Left ventricle myocardium inferior (tissue), 1 donor: ENCODE results near the gene FARP1. TPM values are rescaled to one million over a fixed set of nuclear protein-coding genes. Genes with fewer than 3 reads are reported as not detected.

Experiments
- DNase-seq: peaks from one replicate; pipeline ENCODE4 v3.0.0-alpha.2; 2020
- H3K27ac ChIP-seq: fragments of 200-600 bp; replicated peaks from 2 replicates; pipeline ENCODE4 v1.8.0; 2021
- H3K27me3 ChIP-seq: fragments of 200-600 bp; 2 replicates; pipeline ENCODE4 v1.8.0; 2021; ENCODE audit warnings: low read depth
- H3K36me3 ChIP-seq: fragments of 200-600 bp; 2 replicates; pipeline ENCODE4 v1.8.0; 2021
- H3K4me1 ChIP-seq: fragments of 200-600 bp; 2 replicates; pipeline ENCODE4 v1.8.0; 2021
- H3K4me3 ChIP-seq: fragments of 200-600 bp; 2 replicates; pipeline ENCODE4 v1.8.0; 2021; ENCODE audit warnings: mild to moderate bottlenecking, moderate library complexity
- H3K9me3 ChIP-seq: fragments of 200-600 bp; replicated peaks from 2 replicates; pipeline ENCODE4 v1.8.0; 2021
- CTCF ChIP-seq: fragments of 200-600 bp; IDR thresholded peaks from 2 replicates; pipeline ENCODE4 v1.8.0; 2021; ENCODE audit warnings: antibody characterized with exemption, mild to moderate bottlenecking, borderline replicate concordance
- intact Hi-C: fragments of 100-400 bp; cut with micrococcal nuclease; formaldehyde crosslinking; loops from one replicate; pipeline ENCODE4 v1.11.0; 2022
- total RNA-seq: library from RNA; stranded (reverse); fragmentation: NEBNext Ultra II Directional; extraction: Animal tissue kit (Norgen Biotek cat#: 25700); gene quantifications from one replicate; pipeline ENCODE4 v1.2.1, GENCODE V29; 2021
- donor health status: DM: no; HTN: yes; CAD: no; lungs with severe emphysema.

FARP1 gene
- total RNA-seq, 1 donor from 2014 or later, result 17.6 TPM

- Histone ChIP-seq H3K36me3 (no peaks in the 10 kb centered on the region), H3K4me1 (peaks cover 4% of the 10 kb centered on the region), H3K27me3 (no peaks in the 10 kb centered on the region), H3K27ac (no peak overlapping the region), H3K9me3 (no peaks in the 10 kb centered on the region), H3K4me3 (no peak overlapping the region)
- TF ChIP-seq CTCF, result no peak
- intact Hi-C loops, result no loop called here
- DNase-seq, result no peak
Observed at GRCh38 chr13:98240974-98241373, 98.1 kb downstream of the FARP1 start.

GRCh38 chr13:98241976-98242375 is 99.1 kb downstream of the FARP1 start:
- no peak overlapping the region for H3K27ac ChIP-seq
- no peaks in the 10 kb centered on the region for H3K27me3 ChIP-seq
- intact Hi-C loops, result no loop called here
- DNase-seq, result no peak
- H3K4me1 ChIP-seq, result peaks cover 4% of the 10 kb centered on the region
- no peak overlapping the region for H3K4me3 ChIP-seq
- H3K9me3 ChIP-seq, result no peaks in the 10 kb centered on the region
- TF ChIP-seq CTCF, result no peak
- no peaks in the 10 kb centered on the region for H3K36me3 ChIP-seq

- DNase-seq, result no peak
- H3K27me3 ChIP-seq, result no peaks in the 10 kb centered on the region
- no peaks in the 10 kb centered on the region for H3K9me3 ChIP-seq
- no peaks in the 10 kb centered on the region for H3K36me3 ChIP-seq
- H3K27ac ChIP-seq, result no peak overlapping the region
- peaks cover 4% of the 10 kb centered on the region for H3K4me1 ChIP-seq
- no peak overlapping the region for H3K4me3 ChIP-seq
- no peak for TF ChIP-seq CTCF
- intact Hi-C loops, result no loop called here
Observed at GRCh38 chr13:98242403-98242802, 99.5 kb downstream of the FARP1 start.

GRCh38 chr13:98243929-98244272 is 101.0 kb downstream of the FARP1 start:
- DNase-seq, result no peak
- Histone ChIP-seq H3K9me3 (no peaks in the 10 kb centered on the region), H3K27ac (no peak overlapping the region), H3K4me3 (no peak overlapping the region), H3K36me3 (no peaks in the 10 kb centered on the region), H3K27me3 (no peaks in the 10 kb centered on the region), H3K4me1 (peaks cover 4% of the 10 kb centered on the region)
- intact Hi-C loops, result no loop called here
- no peak for TF ChIP-seq CTCF

GRCh38 chr13:98246538-98247172 is 103.8 kb downstream of the FARP1 start:
- intact Hi-C loops, result no loop called here
- Histone ChIP-seq H3K4me3 (no peak overlapping the region), H3K27ac (no peak overlapping the region), H3K4me1 (peaks cover 4% of the 10 kb centered on the region), H3K9me3 (no peaks in the 10 kb centered on the region), H3K27me3 (no peaks in the 10 kb centered on the region), H3K36me3 (no peaks in the 10 kb centered on the region)
- TF ChIP-seq CTCF, result no peak
- DNase-seq, result no peak
